Immature natural killer cell (primary cell): Measurements from ENCODE around the gene C2CD2. TPM values are rescaled to one million over a fixed set of nuclear protein-coding genes. Genes with fewer than 3 reads are reported as not detected.

Experiments
- DNase-seq, 3 donors: peaks; one replicate each; pipeline ENCODE4 v3.0.0; 2022; ENCODE audit warnings: mixed read lengths in 1 of 3
- H3K27ac Mint-ChIP-seq, 6 donors: one replicate each; pipeline ENCODE4 v1.8.0; 2020; ENCODE audit warnings: mixed read lengths in 6 of 6, mild to moderate bottlenecking in 5 of 6, inconsistent platforms in 4 of 6, moderate library complexity in 3 of 6
- H3K27me3 Mint-ChIP-seq, 3 donors: one replicate each; pipeline ENCODE4 v1.8.0; 2020 to 2021; ENCODE audit warnings: low read depth in 3 of 3, mild to moderate bottlenecking in 3 of 3, mixed read lengths in 3 of 3, moderate library complexity in 3 of 3, inconsistent platforms in 1 of 3
- H3K36me3 Mint-ChIP-seq, 3 donors: one replicate each; pipeline ENCODE4 v1.8.0; 2020; ENCODE audit warnings: mixed read lengths in 3 of 3, inconsistent platforms in 2 of 3, mild to moderate bottlenecking in 2 of 3
- H3K4me1 Mint-ChIP-seq, 2 donors: one replicate each; pipeline ENCODE4 v1.8.0; 2020; ENCODE audit warnings: inconsistent platforms in 2 of 2, mild to moderate bottlenecking in 2 of 2, mixed read lengths in 2 of 2, moderate library complexity in 1 of 2
- H3K4me3 Mint-ChIP-seq, 5 donors: one replicate each; pipeline ENCODE4 v1.8.0; 2020; ENCODE audit warnings: mild to moderate bottlenecking in 5 of 5, mixed read lengths in 5 of 5, inconsistent platforms in 3 of 5, moderate library complexity in 3 of 5
- H3K9me3 Mint-ChIP-seq, 6 donors: one replicate each; pipeline ENCODE4 v1.8.0; 2020; ENCODE audit warnings: mild to moderate bottlenecking in 6 of 6, mixed read lengths in 6 of 6, inconsistent platforms in 4 of 6, moderate library complexity in 3 of 6
- polyA plus RNA-seq, 3 donors: library from polyadenylated mRNA; unstranded; fragments of 300-500 nt; fragmentation: Illumina TruSeq; gene quantifications; one replicate each; pipeline ENCODE4 v1.2.3, GENCODE V29; 2021

Gene C2CD2
- polyA plus RNA-seq, 3 donors from 2014 or later = 2.1 TPM; not detected in 1

DNA sequence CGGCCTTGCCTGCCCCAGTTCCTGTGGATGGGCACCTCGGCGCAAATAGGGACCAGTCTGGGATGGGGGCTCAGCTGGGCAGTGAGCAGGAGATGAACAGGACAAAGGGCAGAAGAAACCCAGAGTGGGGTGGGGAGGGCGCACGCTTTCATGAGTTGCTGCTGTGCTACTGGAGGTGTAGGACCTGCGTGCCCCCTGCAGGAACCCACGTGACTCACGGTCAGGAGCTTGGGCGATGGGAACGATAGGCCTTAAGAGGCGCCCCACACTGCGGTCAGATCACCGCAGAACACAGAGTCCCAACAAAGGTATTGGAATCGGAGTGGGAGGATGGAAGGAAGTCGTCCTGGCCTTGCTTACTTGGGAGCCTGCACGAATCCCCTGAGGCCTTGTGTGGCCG lies 91.8 kb downstream of the C2CD2 start:
- no peak for DNase-seq
- Mint-ChIP-seq H3K4me3 (no peak overlapping the region), H3K27ac (no peak overlapping the region), H3K9me3 (no peaks in the 10 kb centered on the region), H3K27me3 (peaks cover 0 to 1% (median 0%) of the 10 kb centered on the region in 3 donors), H3K36me3 (peaks cover 4 to 5% (median 5%) of the 10 kb centered on the region in 3 donors), H3K4me1 (peaks cover 17 to 25% of the 10 kb centered on the region in 2 donors)

DNA sequence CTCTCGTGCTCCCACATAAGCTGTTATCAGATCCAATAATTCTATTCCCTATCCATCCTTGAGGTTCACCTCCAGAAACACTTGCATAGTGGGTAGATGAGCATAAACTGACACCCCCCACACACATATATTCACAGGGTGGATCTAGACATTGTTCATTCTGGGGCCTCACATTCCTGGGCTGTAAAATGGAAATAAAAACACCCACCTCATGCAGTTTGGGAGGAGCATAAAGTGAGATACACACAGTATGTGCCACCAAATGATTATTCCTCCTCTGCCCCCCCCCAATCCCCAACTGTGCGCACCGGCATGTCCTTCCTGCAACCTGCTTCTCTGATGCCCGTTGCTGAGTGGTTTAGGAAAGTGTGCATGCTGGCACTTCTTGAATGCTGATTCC lies 92.6 kb downstream of the C2CD2 start:
- Mint-ChIP-seq H3K36me3 (peaks cover 9 to 10% (median 9%) of the 10 kb centered on the region in 3 donors), H3K9me3 (no peaks in the 10 kb centered on the region), H3K27ac (no peak overlapping the region), H3K27me3 (peaks cover 0 to 1% (median 0%) of the 10 kb centered on the region in 3 donors), H3K4me3 (no peak overlapping the region), H3K4me1 (peaks cover 17 to 21% of the 10 kb centered on the region in 2 donors)
- DNase-seq = no peak

DNA sequence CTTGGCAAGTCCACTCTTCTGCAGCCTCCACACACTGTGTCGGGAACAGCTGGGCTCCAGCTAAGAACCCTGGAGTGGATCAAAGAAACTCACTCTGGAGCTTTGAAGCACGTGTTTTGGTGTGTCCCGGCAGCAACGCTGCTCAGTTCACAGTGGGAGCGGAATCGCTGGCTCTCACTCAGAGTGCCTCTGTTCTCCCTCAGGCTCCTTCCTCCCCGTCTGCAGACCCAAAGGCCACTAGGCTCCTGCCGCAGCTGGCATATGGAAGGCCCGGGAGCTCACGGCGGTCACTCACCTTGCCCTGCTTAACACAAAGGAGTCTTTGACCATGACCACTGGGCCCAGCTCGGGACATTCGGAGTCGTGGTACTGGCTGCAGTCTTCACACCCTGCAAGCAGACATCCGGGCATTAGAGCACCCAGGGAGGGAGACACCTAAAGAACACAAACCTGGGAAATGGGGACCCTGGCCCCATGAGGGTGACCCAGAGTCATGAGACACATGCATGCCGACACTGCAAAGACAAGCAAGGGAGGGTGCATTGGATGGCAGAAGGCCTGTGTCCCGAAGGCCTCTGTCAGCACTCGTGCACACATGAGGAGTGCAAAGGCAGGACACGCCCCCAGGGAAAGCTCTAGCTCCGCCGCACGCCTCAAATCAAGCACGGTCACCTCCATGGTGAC lies 94.4 kb downstream of the C2CD2 start:
- Mint-ChIP-seq H3K9me3 (no peaks in the 10 kb centered on the region), H3K4me3 (no peak overlapping the region), H3K27ac (no peak overlapping the region), H3K36me3 (peaks cover 11 to 16% (median 13%) of the 10 kb centered on the region in 3 donors), H3K4me1 (peaks cover 6% of the 10 kb centered on the region in 2 donors), H3K27me3 (peaks cover 0 to 1% (median 0%) of the 10 kb centered on the region in 3 donors)
- no peak for DNase-seq

DNA sequence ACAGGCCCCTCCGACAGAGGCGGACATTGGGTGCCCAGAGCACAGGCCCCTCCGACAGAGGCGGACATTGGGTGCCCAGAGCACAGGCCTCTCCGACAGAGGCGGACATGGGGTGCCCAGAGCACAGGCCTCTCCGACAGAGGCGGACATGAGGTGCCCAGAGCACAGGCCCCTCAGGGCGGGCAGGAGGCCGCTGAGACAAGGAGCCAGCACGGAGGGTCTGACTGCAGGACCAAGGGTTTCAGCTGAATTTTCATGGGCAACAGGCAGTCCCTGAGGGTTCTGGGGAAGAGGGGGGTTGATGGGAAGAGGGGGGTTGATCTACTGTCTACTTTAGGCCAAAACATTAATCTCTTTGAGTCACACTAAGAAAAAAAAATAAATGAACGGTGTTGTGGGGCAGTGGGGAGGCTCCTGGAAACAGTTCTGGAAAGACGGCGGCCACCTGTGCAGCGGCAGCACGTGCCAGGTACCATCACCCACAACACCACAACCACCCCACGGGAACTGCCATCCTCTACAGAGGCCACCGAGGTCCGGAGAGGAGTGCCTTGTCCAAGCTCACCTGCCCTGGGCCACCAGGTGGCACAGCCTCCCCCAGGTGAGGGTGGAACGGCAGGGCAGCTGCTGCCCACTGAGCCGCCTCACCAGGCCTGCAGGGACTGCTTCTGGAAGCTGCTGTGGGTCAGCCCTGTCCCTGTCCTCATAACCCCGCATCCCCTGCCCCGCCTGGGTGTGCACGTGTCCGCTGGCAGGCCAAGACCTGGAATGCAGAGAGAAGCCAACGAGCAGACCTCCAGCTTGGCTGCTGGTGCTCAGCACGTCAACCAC lies 95.1 kb downstream of the C2CD2 start:
- Mint-ChIP-seq H3K4me1 (peaks cover 6% of the 10 kb centered on the region in 2 donors), H3K9me3 (no peaks in the 10 kb centered on the region), H3K4me3 (no peak overlapping the region), H3K27ac (no peak overlapping the region), H3K27me3 (peaks cover 0 to 1% (median 0%) of the 10 kb centered on the region in 3 donors), H3K36me3 (peaks cover 16 to 22% (median 16%) of the 10 kb centered on the region in 3 donors)
- DNase-seq = no peak

DNA sequence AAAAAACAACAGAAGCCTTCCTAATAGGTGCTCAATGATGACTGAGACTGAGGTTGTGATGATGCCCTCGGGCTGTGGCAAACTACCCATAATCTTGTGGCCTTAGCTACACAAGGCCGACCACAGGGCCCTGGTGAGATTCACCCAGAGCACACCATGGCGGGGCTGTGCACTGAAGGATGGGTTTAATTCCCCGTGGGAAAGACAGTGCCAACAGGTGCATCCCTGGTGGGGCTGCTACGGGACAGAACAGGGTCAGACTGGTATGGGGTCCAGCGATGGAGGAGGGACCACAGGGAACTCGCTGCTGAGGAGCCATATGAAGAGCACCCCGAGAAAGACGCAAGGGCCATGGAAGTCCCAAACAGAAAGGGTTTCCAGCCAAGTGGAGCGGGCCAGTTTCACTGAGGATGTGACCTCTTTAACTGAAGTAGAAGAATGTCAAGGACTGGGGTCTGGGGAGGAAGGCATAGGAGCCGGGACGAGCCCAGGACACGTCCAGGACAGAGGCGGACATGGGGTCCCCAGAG lies 96.0 kb downstream of the C2CD2 start:
- peaks cover 23 to 29% (median 24%) of the 10 kb centered on the region in 3 donors for H3K36me3 Mint-ChIP-seq
- H3K4me1 Mint-ChIP-seq = peaks cover 0 to 2% of the 10 kb centered on the region in 2 donors
- no peak for DNase-seq
- H3K27me3 Mint-ChIP-seq = peaks cover 0 to 1% (median 0%) of the 10 kb centered on the region in 3 donors
- no peak overlapping the region for H3K27ac Mint-ChIP-seq
- no peaks in the 10 kb centered on the region for H3K9me3 Mint-ChIP-seq
- no peak overlapping the region for H3K4me3 Mint-ChIP-seq

DNA sequence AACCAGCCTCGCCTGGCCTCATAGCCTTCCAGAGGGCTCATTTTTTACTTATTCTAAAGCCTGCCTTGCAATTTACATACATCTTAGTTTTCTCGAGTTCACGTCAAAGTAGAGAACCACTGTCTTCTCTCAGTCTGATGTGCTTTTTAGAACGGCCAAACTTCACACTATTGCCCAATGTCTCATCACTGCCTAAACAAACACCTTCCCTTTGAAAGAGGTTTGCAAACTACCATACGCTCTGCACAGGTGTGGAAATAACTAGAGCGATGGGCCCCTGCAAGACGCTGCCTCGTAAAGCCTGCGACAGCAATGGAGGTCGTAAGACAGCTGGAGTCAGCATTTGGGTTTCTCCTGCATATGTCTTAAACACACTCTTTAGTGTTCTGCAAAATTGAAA lies 97.2 kb downstream of the C2CD2 start:
- H3K27me3 Mint-ChIP-seq = peaks cover 0 to 1% (median under 1%) of the 10 kb centered on the region in 3 donors
- peaks cover 24 to 32% (median 26%) of the 10 kb centered on the region in 3 donors for H3K36me3 Mint-ChIP-seq
- H3K4me1 Mint-ChIP-seq = peaks cover 0 to 2% of the 10 kb centered on the region in 2 donors
- DNase-seq = no peak
- H3K4me3 Mint-ChIP-seq = no peak overlapping the region
- H3K9me3 Mint-ChIP-seq = no peaks in the 10 kb centered on the region
- no peak overlapping the region for H3K27ac Mint-ChIP-seq

DNA sequence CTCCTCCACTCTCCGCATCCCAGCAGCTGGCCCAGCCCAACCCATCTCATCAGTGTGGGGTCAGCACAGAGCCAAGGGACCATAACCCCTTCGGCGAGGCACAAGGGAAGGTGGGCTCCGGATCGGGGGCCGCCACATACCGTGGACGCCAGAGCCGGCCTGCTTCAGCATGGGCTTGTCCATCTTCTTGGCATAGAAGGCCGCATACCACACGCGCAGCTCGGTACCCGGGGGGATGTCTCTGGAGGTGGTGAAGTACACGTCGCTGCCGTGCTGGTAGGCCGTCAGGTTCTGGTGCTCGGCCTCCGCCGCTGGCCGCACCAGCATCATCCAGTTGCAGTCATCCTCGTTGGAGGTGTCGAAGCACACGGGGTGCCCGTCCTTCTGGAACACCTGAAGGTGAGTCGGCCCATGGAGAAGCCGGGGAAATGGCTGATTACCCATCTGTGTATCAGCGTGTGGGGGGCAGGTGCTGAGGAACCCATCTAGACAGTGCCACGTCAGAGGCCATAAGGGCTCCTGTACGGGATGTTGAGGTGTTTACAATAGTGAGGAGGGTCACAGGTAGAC lies 99.3 kb downstream of the C2CD2 start:
- Mint-ChIP-seq H3K4me3 (no peak overlapping the region), H3K36me3 (peaks cover 24 to 37% (median 26%) of the 10 kb centered on the region in 3 donors), H3K27ac (no peak overlapping the region), H3K9me3 (no peaks in the 10 kb centered on the region), H3K4me1 (peaks cover 0 to 2% of the 10 kb centered on the region in 2 donors), H3K27me3 (peaks cover 0 to 1% (median 1%) of the 10 kb centered on the region in 3 donors)
- DNase-seq = no peak

DNA sequence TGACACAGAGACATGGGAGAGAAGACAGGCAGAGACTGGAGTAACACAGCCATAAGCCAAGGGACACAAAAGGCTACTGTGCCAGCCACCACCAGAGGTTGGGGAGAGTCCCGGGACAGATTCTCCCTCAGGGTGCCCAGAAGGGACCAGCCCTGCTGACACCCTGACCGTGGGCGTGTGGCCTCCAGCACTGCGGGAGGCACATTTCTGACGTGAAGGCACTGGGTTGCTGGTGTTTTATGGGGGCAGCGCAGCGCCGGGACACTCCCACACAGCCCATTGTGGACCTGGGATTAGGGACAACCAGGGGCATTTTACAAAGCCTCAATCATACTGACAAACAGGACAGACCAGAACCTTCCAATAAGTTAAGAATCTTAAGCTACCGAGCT lies 100.9 kb downstream of the C2CD2 start:
- Mint-ChIP-seq H3K36me3 (peaks cover 24 to 41% (median 26%) of the 10 kb centered on the region in 3 donors), H3K4me1 (peaks cover 0 to 2% of the 10 kb centered on the region in 2 donors), H3K4me3 (no peak overlapping the region), H3K27ac (peak overlapping the region in 1 of 6 donors; percentile 18), H3K9me3 (no peaks in the 10 kb centered on the region), H3K27me3 (peaks cover 0 to 1% (median under 1%) of the 10 kb centered on the region in 3 donors)
- no peak for DNase-seq

DNA sequence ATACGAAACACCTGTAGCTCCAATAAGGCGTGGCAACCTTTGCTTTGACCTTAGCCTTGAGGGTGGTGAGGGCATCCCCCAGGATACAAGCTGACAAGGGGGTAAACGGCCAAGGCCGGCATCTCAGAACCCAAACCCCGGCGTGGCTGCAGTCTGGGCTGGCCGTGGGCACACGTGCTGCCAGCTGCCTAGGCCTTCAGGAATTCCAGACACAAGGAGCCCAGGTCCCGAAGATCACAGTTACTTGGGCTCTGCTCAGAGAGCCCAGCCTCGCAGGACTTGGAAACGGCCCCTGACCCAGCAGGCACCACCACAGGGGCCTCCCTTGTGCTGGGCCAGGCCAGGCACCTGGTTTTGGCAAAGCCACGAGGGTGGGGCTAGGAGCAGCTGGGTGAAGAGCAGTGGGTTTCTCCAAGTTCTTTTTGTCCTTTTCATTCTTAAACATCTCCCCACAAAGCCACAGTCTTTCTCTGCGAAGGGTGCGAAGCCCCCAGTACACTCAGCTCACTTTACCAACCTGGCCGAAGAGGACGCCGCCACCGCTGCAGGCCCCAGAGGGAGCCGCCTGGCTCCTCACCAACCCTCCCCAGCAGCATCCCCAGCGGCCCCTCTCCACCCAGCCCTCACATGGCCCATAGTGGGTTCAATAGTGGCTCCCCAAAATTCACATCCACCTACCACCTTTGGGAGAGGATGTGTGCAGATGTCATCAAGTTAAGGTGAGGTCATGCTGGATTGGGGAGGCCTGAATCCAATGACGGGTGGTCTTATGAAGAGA lies 101.5 kb downstream of the C2CD2 start:
- H3K4me3 Mint-ChIP-seq = no peak overlapping the region
- H3K4me1 Mint-ChIP-seq = peaks cover 0 to 2% of the 10 kb centered on the region in 2 donors
- H3K27ac Mint-ChIP-seq = peak overlapping the region in 1 of 6 donors; percentile 18
- peaks cover 23 to 37% (median 23%) of the 10 kb centered on the region in 3 donors for H3K36me3 Mint-ChIP-seq
- H3K27me3 Mint-ChIP-seq = peaks cover 0 to 1% (median 0%) of the 10 kb centered on the region in 3 donors
- no peaks in the 10 kb centered on the region for H3K9me3 Mint-ChIP-seq
- DNase-seq = no peak

DNA sequence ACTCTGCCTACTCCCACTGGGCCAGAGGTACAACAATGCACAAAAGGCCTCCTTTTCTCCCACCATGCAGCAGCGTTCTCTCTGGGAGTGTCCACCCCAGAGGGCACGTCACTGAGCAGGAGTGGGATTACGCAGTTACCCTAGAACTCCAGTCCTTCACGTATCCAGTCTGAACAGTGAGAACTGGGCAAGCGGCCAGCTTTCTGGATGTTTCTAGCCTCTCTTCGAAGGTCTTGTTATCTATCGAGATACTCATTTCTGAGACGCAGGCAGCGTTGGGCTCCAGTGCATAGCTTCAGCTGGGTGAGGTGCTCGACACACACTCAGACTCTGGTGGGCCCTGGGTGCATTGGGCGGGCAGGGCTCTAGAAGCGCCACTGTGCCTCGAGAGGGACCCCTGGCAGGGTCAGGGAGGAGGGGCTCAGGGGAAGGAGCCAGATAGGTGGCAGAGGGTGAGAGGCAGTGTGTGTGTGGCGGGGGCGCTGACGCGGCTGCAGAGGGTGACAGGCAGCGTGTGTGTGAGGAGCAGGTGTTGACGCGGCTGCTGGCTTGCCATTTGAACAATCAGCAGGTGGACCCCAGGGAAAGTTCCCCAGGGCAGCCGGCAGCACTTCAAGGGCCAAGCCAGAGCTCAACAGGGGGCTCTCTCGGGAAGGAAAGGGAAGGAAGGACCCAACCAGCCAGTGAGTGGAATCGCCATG lies 102.6 kb downstream of the C2CD2 start:
- no peak for DNase-seq
- Mint-ChIP-seq H3K27ac (no peak overlapping the region), H3K4me3 (no peak overlapping the region), H3K36me3 (peaks cover 15 to 32% (median 18%) of the 10 kb centered on the region in 3 donors), H3K9me3 (no peaks in the 10 kb centered on the region), H3K27me3 (peaks cover 0 to 1% (median 0%) of the 10 kb centered on the region in 3 donors), H3K4me1 (no peaks in the 10 kb centered on the region)

DNA sequence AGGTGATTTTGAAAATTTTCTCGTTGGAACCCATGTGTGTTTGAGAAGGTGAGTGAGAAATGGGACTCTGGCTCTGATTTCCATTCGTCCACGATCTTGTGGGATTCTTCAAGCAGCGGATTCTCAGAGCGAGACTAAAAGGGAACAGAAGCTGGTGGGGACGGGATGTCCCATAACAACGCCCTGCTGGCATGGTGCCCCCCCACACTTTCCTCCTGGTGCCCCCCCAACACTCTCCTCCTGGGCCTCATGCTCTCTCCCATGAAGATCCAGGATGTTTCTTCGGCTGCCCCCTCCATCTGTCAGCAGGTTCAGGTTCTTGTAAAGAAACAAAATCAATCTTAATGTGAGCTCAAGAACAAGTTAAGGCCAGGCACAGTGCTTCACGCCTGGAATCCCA lies 103.7 kb downstream of the C2CD2 start:
- Mint-ChIP-seq H3K9me3 (no peaks in the 10 kb centered on the region), H3K36me3 (peaks cover 14 to 35% (median 18%) of the 10 kb centered on the region in 3 donors), H3K27me3 (peaks cover 0 to 1% (median 0%) of the 10 kb centered on the region in 3 donors), H3K4me3 (no peak overlapping the region), H3K27ac (no peak overlapping the region), H3K4me1 (no peaks in the 10 kb centered on the region)
- no peak for DNase-seq

DNA sequence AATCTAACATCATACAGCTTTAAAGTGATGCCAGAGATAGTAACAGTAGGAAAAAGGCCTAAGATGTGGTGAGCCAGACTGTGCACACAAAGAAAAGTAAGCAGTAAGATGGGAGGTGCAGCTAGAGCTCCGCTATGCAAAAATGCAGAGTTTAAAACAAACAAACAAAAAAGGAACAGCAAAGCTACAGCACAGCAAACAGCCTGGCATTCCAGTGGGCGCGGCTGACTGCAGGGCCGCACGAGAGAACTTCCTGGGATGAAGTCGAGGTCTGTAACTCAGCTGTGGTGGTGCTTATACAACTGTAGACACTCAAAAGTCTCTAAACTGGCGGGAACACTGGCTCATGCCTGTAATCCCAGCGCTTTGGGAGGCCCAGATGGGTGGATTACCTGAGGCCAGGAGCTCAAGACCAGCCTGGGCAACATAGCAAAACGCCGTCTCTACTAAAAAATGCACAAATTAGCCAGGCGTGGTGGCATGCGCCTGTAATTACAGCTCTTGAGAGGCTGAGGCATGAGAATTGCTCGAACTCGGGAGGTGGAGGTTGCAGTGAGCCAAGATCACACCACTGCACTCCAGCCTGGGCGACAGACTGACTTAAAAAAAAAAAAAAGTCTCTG lies 104.7 kb downstream of the C2CD2 start:
- Mint-ChIP-seq H3K9me3 (no peaks in the 10 kb centered on the region), H3K27ac (no peak overlapping the region), H3K27me3 (peaks cover 0 to 1% (median 0%) of the 10 kb centered on the region in 3 donors), H3K4me1 (no peaks in the 10 kb centered on the region), H3K36me3 (peaks cover 10 to 29% (median 14%) of the 10 kb centered on the region in 3 donors), H3K4me3 (no peak overlapping the region)
- DNase-seq = no peak
